HepG2 (cell line): Measurements from ENCODE around the gene HNRNPC. TPM values are rescaled to one million over a fixed set of nuclear protein-coding genes. Genes with fewer than 3 reads are reported as not detected.

ENCODE experiments used
- CBX5 ChIP-seq: sonication (generic); formaldehyde crosslinking; IDR thresholded peaks from 2 replicates; pipeline ENCODE4 v1.4.0; 2020; ENCODE audit warnings: missing genetic modification reagents, borderline replicate concordance
- CEBPB ChIP-seq: IDR thresholded peaks from 2 replicates; pipeline ENCODE4 v1.6.1; 2011; ENCODE audit warnings: low read depth, low read length, improper control_type of control experiment, borderline replicate concordance
- EP300 ChIP-seq, 3 experiments: sonication (generic) in 1 of 3; formaldehyde crosslinking in 1 of 3; IDR thresholded peaks; 2 replicates each; pipeline versions ENCODE4 v1.5.1 to v1.6.1; 2011 to 2020; ENCODE audit warnings: low read depth in 2 of 3, low read length in 2 of 3, borderline replicate concordance in 1 of 3, improper control_type of control experiment in 1 of 3, mild to moderate bottlenecking in 1 of 3, missing genetic modification reagents in 1 of 3, moderate library complexity in 1 of 3
- HMGXB4 ChIP-seq, 2 experiments: sonication (generic) in 1 of 2; formaldehyde crosslinking in 1 of 2; IDR thresholded peaks; 2 replicates each; pipeline versions ENCODE4 v1.4.0 to v1.6.1; 2018 to 2020; ENCODE audit warnings: missing genetic modification reagents in 2 of 2, borderline replicate concordance in 1 of 2, low read depth in 1 of 2, mild to moderate bottlenecking in 1 of 2, missing biosample characterization in 1 of 2
- KDM3A ChIP-seq: IDR thresholded peaks from 2 replicates; pipeline ENCODE4 v1.6.1; 2018; ENCODE audit warnings: low read depth, missing compliant biosample characterization
- KIAA2018 ChIP-seq: sonication (generic); formaldehyde crosslinking; IDR thresholded peaks from 2 replicates; pipeline ENCODE4 v1.5.0; 2020; ENCODE audit warnings: mild to moderate bottlenecking, missing genetic modification reagents, borderline replicate concordance
- MEF2D ChIP-seq: sonication (generic); formaldehyde crosslinking; IDR thresholded peaks from 2 replicates; pipeline ENCODE4 v1.5.1; 2020; ENCODE audit warnings: mild to moderate bottlenecking, missing genetic modification reagents
- NCOA5 ChIP-seq: sonication (generic); formaldehyde crosslinking; IDR thresholded peaks from 2 replicates; pipeline ENCODE4 v1.4.0; 2020; ENCODE audit warnings: missing genetic modification reagents
- PCBP1 ChIP-seq: fragments of 200-400 bp; formaldehyde crosslinking; IDR thresholded peaks from 2 replicates; pipeline ENCODE4 v1.6.1; 2017; ENCODE audit warnings: mild to moderate bottlenecking, low read depth, low read length, borderline replicate concordance
- SOX13 ChIP-seq, 3 experiments: fragments of 450-650 bp in 1 of 3; sonication (generic) in 1 of 3; formaldehyde crosslinking in 1 of 3; IDR thresholded peaks in 2 of 3; conservative IDR thresholded peaks in 1 of 3; 2 replicates each; pipeline versions ENCODE4 v1.5.0 to v1.6.1; 2016 to 2020; ENCODE audit warnings: antibody characterized with exemption in 1 of 3, mild to moderate bottlenecking in 1 of 3, missing compliant biosample characterization in 1 of 3, missing genetic modification reagents in 1 of 3, moderate library complexity in 1 of 3
- SP2 ChIP-seq: sonication (generic); formaldehyde crosslinking; IDR thresholded peaks from 2 replicates; pipeline ENCODE4 v1.5.1; 2020; ENCODE audit warnings: mild to moderate bottlenecking, missing genetic modification reagents
- STAT5B ChIP-seq: sonication (generic); formaldehyde crosslinking; IDR thresholded peaks from 2 replicates; pipeline ENCODE4 v1.4.0; 2020; ENCODE audit warnings: missing genetic modification reagents
- SUZ12 ChIP-seq: fragments of 150-350 bp; IDR thresholded peaks from 2 replicates; pipeline ENCODE4 v1.6.1; 2014; ENCODE audit warnings: low read depth, low read length
- ZNF138 ChIP-seq: sonication (generic); formaldehyde crosslinking; IDR thresholded peaks from 2 replicates; pipeline ENCODE4 v1.5.0; 2020; ENCODE audit warnings: mild to moderate bottlenecking, low read depth, missing genetic modification reagents
- ZNF224 ChIP-seq: sonication (generic); formaldehyde crosslinking; IDR thresholded peaks from 2 replicates; pipeline ENCODE4 v1.5.0; 2020; ENCODE audit warnings: mild to moderate bottlenecking, missing genetic modification reagents
- ZNF256 ChIP-seq: sonication (generic); formaldehyde crosslinking; conservative IDR thresholded peaks from 2 replicates; pipeline ENCODE4 v1.4.0; 2020; ENCODE audit warnings: missing genetic modification reagents
- polyA plus RNA-seq, 8 experiments: library from polyadenylated mRNA; depleted of rRNA in 3 of 8; stranded (reverse) in 7 of 8; unstranded in 1 of 8; fragments of >200 nt; fragmentation: Illumina TruSeq in 4 of 8; extraction: Trizol in 4 of 8; gene quantifications; 2 replicates each; pipeline versions ENCODE4 v1.2.1 to v1.2.3, GENCODE V29; 2011 to 2016; ENCODE audit warnings: low read depth in 4 of 8, missing spikeins in 1 of 8, mixed read lengths in 1 of 8; ENCODE audit not compliant: insufficient read depth in 1 of 8
- total RNA-seq, 5 experiments: library from RNA; depleted of rRNA; stranded (reverse); fragments of >200 nt; fragmentation: Illumina TruSeq; extraction: Trizol; gene quantifications; 2 replicates each; pipeline ENCODE4 v1.2.3, GENCODE V29; 2016; ENCODE audit warnings: low read depth in 1 of 5

Gene HNRNPC
- total and polyA plus RNA-seq, 2 of the 13 experiments (the other 11 are each of a cell fraction or from before 2014, with no cell fraction given): 628 to 1,099 TPM

GRCh38 chr14:21269252-21270046 lies at the start of gene HNRNPC (continued):
- TF ChIP-seq SUZ12 (no peak), STAT5B (CRISPR knock-in tag) (0 out of 2 replicates have a peak, but pooled peaks have one; percentile 32), SOX13 (IDR thresholded peaks at IDR 0.05) (peak; percentile 29), SOX13 (CRISPR knock-in tag; conservative IDR thresholded peaks at IDR 0.05 in 1 of 2, IDR thresholded peaks at IDR 0.05 in 1 of 2) (0 out of 4 replicates have a peak, but pooled peaks of 1 of the 2 experiments have one; percentile 8), ZNF224 (CRISPR knock-in tag) (0 out of 2 replicates have a peak, but pooled peaks have one; percentile 37), MEF2D (peak; percentile 89), KIAA2018 (CRISPR knock-in tag) (peak; percentile 93; the same call in 1 of the 2 replicates), CEBPB (peak; percentile 90), KDM3A (peak; percentile 44), EP300 (IDR thresholded peaks at IDR 0.05; ENCODE audit: low read depth in 2 of 2, low read length in 2 of 2) (peak; percentile 31 to 58; a peak in 2 of 4 replicates), EP300 (CRISPR knock-in tag; IDR thresholded peaks at IDR 0.05; ENCODE audit: borderline replicate concordance) (0 out of 2 replicates have a peak, but pooled peaks have one; percentile 54), PCBP1 (0 out of 2 replicates have a peak, but pooled peaks have one; percentile 30), ZNF138 (CRISPR knock-in tag) (no peak), CBX5 (CRISPR knock-in tag) (peak; percentile 20; the same call in 1 of the 2 replicates), SP2 (CRISPR knock-in tag) (peak; percentile 98), HMGXB4 (CRISPR knock-in tag; IDR thresholded peaks at IDR 0.05; ENCODE audit: borderline replicate concordance in 1 of 2, low read depth in 1 of 2) (peak; percentile 36 to 76; a peak in 3 of 4 replicates), NCOA5 (no peak), ZNF256 (CRISPR knock-in tag) (peak; percentile 98)
